ENCODE results near the gene SLC16A8. TPM values are rescaled to one million over a fixed set of nuclear protein-coding genes. Genes with fewer than 3 reads are reported as not detected.

The SLC16A8 gene
- total and polyA plus RNA-seq, 7 donors = 0.23 to 1.0 (median 0.29) TPM; not detected in 3

- intact Hi-C loops (cut with DNase I) = no loop called here
- Histone ChIP-seq H3K4me1 (peaks cover 9% of the 10 kb centered on the region), H3K4me3 (no peak overlapping the region), H3K36me3 (ENCODE audit: insufficient read depth in 1 of 2, low read depth in 1 of 2) (peaks cover 0 to 7% of the 10 kb centered on the region in 2 donors), H3K9me3 (no peaks in the 10 kb centered on the region), H3K27me3 (ENCODE audit: insufficient read depth in 3 of 3, low read length in 2 of 3) (no peaks in the 10 kb centered on the region), H3K27ac (no peak overlapping the region)
- peak; percentile 37 to 75 (median 66) for ATAC-seq
- no peak for TF ChIP-seq CTCF (IDR thresholded peaks at IDR 0.05)
- WGBS, 3 donors = 33 to 48% (median 36%) methylated on average over 11 of the region's 11 CpGs
- no peak for DNase-seq
Observed at GRCh38 chr22:38125751-38126201, 41.8 kb upstream of the SLC16A8 start.

- Histone ChIP-seq H3K4me3 (no peak overlapping the region), H3K4me1 (peaks cover 9% of the 10 kb centered on the region), H3K27ac (no peak overlapping the region), H3K27me3 (ENCODE audit: insufficient read depth in 3 of 3, low read length in 2 of 3) (no peaks in the 10 kb centered on the region), H3K9me3 (no peaks in the 10 kb centered on the region), H3K36me3 (ENCODE audit: insufficient read depth in 1 of 2, low read depth in 1 of 2) (peaks cover 0 to 5% of the 10 kb centered on the region in 2 donors)
- peak in 1 of 4 donors; percentile 11 for ATAC-seq
- intact Hi-C loops (cut with DNase I) = no loop called here
- WGBS, 3 donors = 84 to 96% (median 85%) methylated on average over 14 of the region's 14 CpGs
- TF ChIP-seq CTCF (IDR thresholded peaks at IDR 0.05) = no peak
- no peak for DNase-seq
Observed at GRCh38 chr22:38125038-38125610, 41.1 kb upstream of the SLC16A8 start.

- Histone ChIP-seq H3K9me3 (no peaks in the 10 kb centered on the region), H3K4me1 (peaks cover 9% of the 10 kb centered on the region), H3K27me3 (ENCODE audit: insufficient read depth in 3 of 3, low read length in 2 of 3) (no peaks in the 10 kb centered on the region), H3K36me3 (ENCODE audit: insufficient read depth in 1 of 2, low read depth in 1 of 2) (peaks cover 0 to 5% of the 10 kb centered on the region in 2 donors), H3K27ac (no peak overlapping the region), H3K4me3 (no peak overlapping the region)
- no peak for TF ChIP-seq CTCF (IDR thresholded peaks at IDR 0.05)
- ATAC-seq (no peak), DNase-seq (no peak)
- intact Hi-C loops (cut with DNase I) = no loop called here
- WGBS, 3 donors = 96 to 97% (median 96%) methylated on average over 21 of the region's 21 CpGs
Observed at GRCh38 chr22:38124236-38124974, 40.4 kb upstream of the SLC16A8 start.

- Histone ChIP-seq H3K4me3 (no peak overlapping the region), H3K9me3 (no peaks in the 10 kb centered on the region), H3K36me3 (ENCODE audit: insufficient read depth in 1 of 2, low read depth in 1 of 2) (peaks cover 0 to 6% of the 10 kb centered on the region in 2 donors), H3K4me1 (peaks cover 9% of the 10 kb centered on the region), H3K27me3 (ENCODE audit: insufficient read depth in 3 of 3, low read length in 2 of 3) (no peaks in the 10 kb centered on the region), H3K27ac (no peak overlapping the region)
- DNase-seq = no peak
- no peak for ATAC-seq
- intact Hi-C loops (cut with DNase I) = no loop called here
- no peak for TF ChIP-seq CTCF (IDR thresholded peaks at IDR 0.05)
- 80 to 87% (median 82%) methylated on average over 6 of the region's 6 CpGs for WGBS, 3 donors
Observed at GRCh38 chr22:38122616-38123015, 38.6 kb upstream of the SLC16A8 start.

Measured in psoas muscle (tissue), 8 donors.